HG03064 (cell line): ENCODE measurements around the gene SEPTIN7.

Experiments
- ATAC-seq: cut with Tn5 transposase; IDR thresholded peaks from one replicate; pipeline ENCODE4 v1.9.1; 2021; ENCODE audit warnings: low read depth; ENCODE audit not compliant: unreplicated experiment

The SEPTIN7 gene

GRCh38 chr7:35826751-35827150 is 25.9 kb downstream of the SEPTIN7 start:
- ATAC-seq: no peak

DNA sequence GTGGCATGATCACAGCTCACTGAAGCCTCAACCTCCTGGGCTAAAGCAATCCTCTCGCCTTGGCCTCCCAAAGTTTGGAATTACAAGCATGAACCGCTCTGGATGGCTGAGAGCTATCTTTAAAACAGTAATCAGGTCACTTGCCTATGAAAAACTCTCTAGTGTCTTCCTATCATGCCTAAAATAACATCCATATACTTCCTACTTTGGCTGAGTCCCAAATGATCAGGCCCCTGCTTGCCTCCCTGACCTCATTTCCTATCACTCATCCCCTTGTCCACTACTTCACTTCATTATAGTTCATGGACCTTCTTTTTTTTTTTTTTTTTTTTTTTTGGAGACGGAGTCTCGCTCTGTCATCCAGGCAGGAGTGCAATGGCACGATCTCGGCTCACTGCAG is 28.0 kb downstream of the SEPTIN7 start:
- ATAC-seq: no peak

DNA sequence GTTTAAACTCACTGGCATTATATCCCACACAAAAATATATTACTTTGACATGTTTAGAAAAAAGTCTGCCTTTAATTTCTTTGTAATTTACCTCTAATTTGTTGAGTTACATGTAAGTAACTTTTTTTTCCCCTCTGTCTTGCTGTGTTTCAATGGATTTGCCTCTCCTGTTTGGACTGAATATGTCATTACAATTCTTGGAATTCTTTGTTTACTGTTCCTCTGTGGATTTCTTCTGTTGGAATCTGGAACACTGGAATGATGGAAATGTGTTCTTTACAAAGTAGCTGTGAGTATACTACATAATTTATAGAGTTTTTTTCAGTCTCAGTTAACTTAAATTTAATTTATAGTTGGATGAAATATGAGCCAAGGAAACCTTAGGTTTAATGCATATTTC is 30.4 kb downstream of the SEPTIN7 start:
- ATAC-seq: no peak

DNA sequence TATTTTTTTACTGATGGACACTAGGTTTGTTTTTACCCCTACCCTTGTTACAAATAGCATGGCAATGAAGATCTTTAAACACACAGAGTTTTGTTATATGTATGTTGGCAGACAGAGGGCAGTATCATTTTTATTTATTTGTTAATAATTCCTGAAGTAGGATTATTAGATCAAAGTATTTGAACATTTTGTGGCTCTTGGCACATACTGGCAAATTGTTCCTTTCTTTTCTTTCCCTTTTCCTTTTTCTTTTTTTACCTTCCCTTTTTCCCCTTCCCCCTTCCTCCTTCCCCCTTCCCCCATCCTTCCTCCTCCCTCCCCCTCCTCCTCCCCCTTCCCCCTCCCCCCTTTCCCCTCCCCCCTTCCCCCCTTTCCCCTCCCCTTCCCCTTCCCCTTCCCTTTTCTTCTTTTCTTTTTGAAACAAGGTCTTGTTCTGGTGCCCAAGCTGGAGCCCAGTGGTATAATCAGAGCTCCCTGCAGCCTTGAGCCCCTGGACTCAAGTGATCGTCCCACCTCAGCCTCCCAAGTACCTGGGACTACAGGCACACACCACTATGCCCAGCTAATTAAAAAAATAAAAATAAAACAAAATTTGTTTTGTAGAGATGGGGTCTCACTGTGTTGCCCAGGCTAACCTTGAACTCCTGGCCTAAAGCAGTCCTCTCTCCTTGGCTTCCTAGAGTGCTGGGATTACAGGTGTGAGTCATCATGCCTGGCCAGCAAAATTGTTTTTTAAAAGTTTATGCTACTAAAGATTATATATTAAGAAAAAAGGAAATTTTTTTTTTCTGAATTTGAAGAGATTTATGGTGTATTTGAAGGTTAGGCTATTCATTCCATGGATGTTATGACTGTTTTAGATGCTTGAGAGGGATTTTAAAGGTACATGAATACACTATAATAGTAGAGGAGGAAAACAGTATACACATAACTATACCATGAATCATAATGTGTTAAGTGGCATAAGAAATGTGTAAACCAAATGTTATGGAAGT is 39.3 kb downstream of the SEPTIN7 start:
- no peak for ATAC-seq

DNA sequence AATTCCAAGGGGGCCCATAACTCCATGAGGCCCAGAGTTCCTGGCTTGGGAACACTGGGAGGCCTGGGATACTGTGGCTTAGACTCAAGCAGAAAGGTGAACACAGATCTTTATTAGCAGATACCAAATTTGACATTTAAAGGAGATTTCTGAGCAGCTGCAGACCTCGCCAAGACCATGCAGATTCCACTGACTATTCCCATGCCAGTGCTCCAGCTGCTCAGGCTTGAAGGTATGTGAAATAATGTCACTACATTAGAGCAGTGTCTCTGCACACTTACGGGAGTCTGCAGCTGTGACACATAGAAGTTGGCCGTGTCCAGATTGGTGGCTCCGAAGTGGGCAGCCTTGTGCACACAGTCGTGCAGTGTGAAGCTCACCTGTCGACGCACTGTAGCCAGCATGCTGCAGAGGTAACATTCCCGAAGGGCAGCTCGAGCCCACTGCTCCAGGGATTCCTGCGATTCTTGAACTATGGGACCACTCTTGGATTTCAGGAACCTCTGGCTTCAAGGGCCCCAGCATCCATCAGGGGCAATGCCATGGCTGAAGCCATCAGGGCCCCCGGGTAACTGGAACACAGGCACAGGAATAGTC is 46.1 kb downstream of the SEPTIN7 start:
- no peak for ATAC-seq

DNA sequence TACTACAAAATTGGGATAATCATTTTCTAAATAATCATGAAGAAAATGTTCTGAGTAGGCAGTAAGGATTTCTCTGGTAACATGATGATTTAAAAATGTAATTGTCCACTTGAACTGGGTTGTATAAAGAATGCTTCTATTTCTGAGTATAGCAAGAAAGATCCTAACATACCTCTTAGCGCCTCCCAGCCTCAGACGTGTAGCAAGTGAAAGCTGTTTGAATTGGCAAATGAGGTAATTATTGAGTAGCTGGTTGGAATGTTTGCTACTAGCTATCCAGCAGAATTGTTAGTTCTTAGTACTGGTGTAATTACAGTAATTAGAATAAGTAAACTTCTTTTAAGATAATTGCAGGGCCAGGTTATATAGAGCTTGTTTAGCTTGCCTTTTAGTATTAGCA is 47.9 kb downstream of the SEPTIN7 start:
- no peak for ATAC-seq

DNA sequence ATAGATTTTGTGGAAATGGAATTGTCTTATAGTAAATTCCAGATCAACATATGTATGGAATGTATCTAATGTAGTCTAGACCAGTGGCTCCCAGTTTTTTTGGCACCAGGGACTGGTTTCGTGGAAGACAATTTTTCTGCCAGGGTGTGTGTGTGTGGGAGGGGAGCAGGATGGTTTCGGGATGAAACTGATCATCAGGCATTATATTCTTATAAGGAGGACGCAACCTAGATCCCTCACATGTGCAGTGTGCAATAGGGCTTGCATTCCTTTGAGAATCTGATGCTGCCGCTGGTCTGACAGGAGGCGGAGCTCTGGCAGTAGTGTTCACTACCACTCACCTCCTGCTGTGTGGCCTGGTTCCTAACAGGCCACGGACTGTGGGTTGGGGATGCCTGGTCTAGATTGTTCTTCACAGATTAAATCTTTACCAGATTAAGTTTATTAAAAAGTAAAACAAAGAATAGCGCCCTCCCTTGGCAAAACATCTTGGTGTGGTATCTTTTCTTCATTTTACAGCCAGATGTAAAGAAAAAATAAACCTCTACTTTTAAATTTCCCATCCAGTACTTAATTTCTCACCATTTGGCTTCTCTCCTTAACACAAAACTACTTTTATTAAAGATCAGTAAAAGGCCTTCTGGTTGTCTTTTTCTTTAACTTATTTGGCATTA is 48.4 kb downstream of the SEPTIN7 start:
- no peak for ATAC-seq

GRCh38 chr7:35849954-35850353 is 49.1 kb downstream of the SEPTIN7 start:
- ATAC-seq: no peak
